Subcutaneous abdominal adipose tissue (tissue), 5 donors: ENCODE measurements around the gene ACVR1.

Source experiments
- H3K27ac ChIP-seq: one replicate; pipeline ENCODE4 v1.7.0; 2013; ENCODE audit warnings: low read depth, mild to moderate bottlenecking, inconsistent platforms, low read length, moderate library complexity
- H3K27me3 ChIP-seq, 5 donors: one replicate each; pipeline ENCODE4 v1.7.0; 2013; ENCODE audit warnings: low read length in 5 of 5, inconsistent platforms in 1 of 5; ENCODE audit not compliant: control insufficient read depth in 5 of 5, insufficient read depth in 4 of 5
- H3K36me3 ChIP-seq, 5 donors: one replicate each; pipeline ENCODE4 v1.7.0; 2013; ENCODE audit warnings: low read length in 5 of 5; ENCODE audit not compliant: control insufficient read depth in 5 of 5, insufficient read depth in 5 of 5
- H3K4me1 ChIP-seq, 5 donors: one replicate each; pipeline ENCODE4 v1.7.0; 2013; ENCODE audit warnings: low read length in 5 of 5, mild to moderate bottlenecking in 3 of 5, moderate library complexity in 1 of 5; ENCODE audit not compliant: control insufficient read depth in 5 of 5, insufficient read depth in 5 of 5
- H3K4me3 ChIP-seq, 5 donors: one replicate each; pipeline ENCODE4 v1.7.0; 2013; ENCODE audit warnings: low read length in 5 of 5, low read depth in 1 of 5
- H3K9ac ChIP-seq, 5 donors: one replicate each; pipeline ENCODE4 v1.7.0; 2013; ENCODE audit warnings: low read length in 5 of 5, mild to moderate bottlenecking in 4 of 5, moderate library complexity in 3 of 5
- H3K9me3 ChIP-seq, 5 donors: one replicate each; pipeline ENCODE4 v1.7.0; 2013; ENCODE audit warnings: low read length in 5 of 5; ENCODE audit not compliant: control insufficient read depth in 5 of 5
- donor health status: healthy.
- donor health status: healthy.
- donor health status: healthy.
- donor health status: healthy.
- donor health status: healthy.

Gene ACVR1

GRCh38 chr2:157905092-157905491 is 29.0 kb upstream of the ACVR1 start:
- no peak overlapping the region for H3K27ac ChIP-seq
- H3K4me1 ChIP-seq: peaks cover 0 to 15% (median 6%) of the 10 kb centered on the region in 5 donors
- no peak overlapping the region for H3K4me3 ChIP-seq
- no peaks in the 10 kb centered on the region for H3K36me3 ChIP-seq
- no peaks in the 10 kb centered on the region for H3K9me3 ChIP-seq
- no peak overlapping the region for H3K9ac ChIP-seq
- H3K27me3 ChIP-seq: no peaks in the 10 kb centered on the region

- peak overlapping the region in 1 of 5 donors; percentile 41 for H3K4me3 ChIP-seq
- H3K9ac ChIP-seq: no peak overlapping the region
- peaks cover 0 to 15% (median 6%) of the 10 kb centered on the region in 5 donors for H3K4me1 ChIP-seq
- H3K27ac ChIP-seq: peak overlapping the region; percentile 42
- H3K9me3 ChIP-seq: no peaks in the 10 kb centered on the region
- no peaks in the 10 kb centered on the region for H3K36me3 ChIP-seq
- H3K27me3 ChIP-seq: no peaks in the 10 kb centered on the region
Observed at GRCh38 chr2:157903626-157904025, 27.5 kb upstream of the ACVR1 start.

- no peak overlapping the region for H3K9ac ChIP-seq
- H3K27me3 ChIP-seq: no peaks in the 10 kb centered on the region
- peaks cover 0 to 17% (median 6%) of the 10 kb centered on the region in 5 donors for H3K4me1 ChIP-seq
- H3K9me3 ChIP-seq: no peaks in the 10 kb centered on the region
- peak overlapping the region; percentile 42 for H3K27ac ChIP-seq
- H3K4me3 ChIP-seq: peak overlapping the region in 1 of 5 donors; percentile 41
- H3K36me3 ChIP-seq: no peaks in the 10 kb centered on the region
Observed at GRCh38 chr2:157903151-157903550, 27.0 kb upstream of the ACVR1 start.

GRCh38 chr2:157902692-157903091 is 26.6 kb upstream of the ACVR1 start:
- Histone ChIP-seq H3K27me3 (no peaks in the 10 kb centered on the region), H3K9me3 (no peaks in the 10 kb centered on the region), H3K36me3 (no peaks in the 10 kb centered on the region), H3K9ac (no peak overlapping the region), H3K4me3 (no peak overlapping the region), H3K27ac (peak overlapping the region; percentile 42), H3K4me1 (peaks cover 0 to 17% (median 6%) of the 10 kb centered on the region in 5 donors)

GRCh38 chr2:157901325-157901724 is 25.2 kb upstream of the ACVR1 start:
- H3K9ac ChIP-seq: no peak overlapping the region
- peaks cover 0 to 17% (median 6%) of the 10 kb centered on the region in 5 donors for H3K4me1 ChIP-seq
- no peak overlapping the region for H3K4me3 ChIP-seq
- H3K36me3 ChIP-seq: no peaks in the 10 kb centered on the region
- no peaks in the 10 kb centered on the region for H3K27me3 ChIP-seq
- no peaks in the 10 kb centered on the region for H3K9me3 ChIP-seq
- no peak overlapping the region for H3K27ac ChIP-seq

GRCh38 chr2:157900684-157901083 is 24.6 kb upstream of the ACVR1 start:
- no peak overlapping the region for H3K9ac ChIP-seq
- no peaks in the 10 kb centered on the region for H3K27me3 ChIP-seq
- no peak overlapping the region for H3K27ac ChIP-seq
- no peaks in the 10 kb centered on the region for H3K36me3 ChIP-seq
- no peak overlapping the region for H3K4me3 ChIP-seq
- peaks cover 0 to 17% (median 6%) of the 10 kb centered on the region in 5 donors for H3K4me1 ChIP-seq
- H3K9me3 ChIP-seq: no peaks in the 10 kb centered on the region

GRCh38 chr2:157900203-157900602 is 24.1 kb upstream of the ACVR1 start:
- Histone ChIP-seq H3K4me1 (peaks cover 0 to 17% (median 6%) of the 10 kb centered on the region in 5 donors), H3K9me3 (no peaks in the 10 kb centered on the region), H3K4me3 (no peak overlapping the region), H3K27ac (no peak overlapping the region), H3K27me3 (no peaks in the 10 kb centered on the region), H3K9ac (no peak overlapping the region), H3K36me3 (no peaks in the 10 kb centered on the region)

GRCh38 chr2:157899125-157899839 is 23.2 kb upstream of the ACVR1 start:
- Histone ChIP-seq H3K4me1 (peaks cover 0 to 20% (median 6%) of the 10 kb centered on the region in 5 donors), H3K27me3 (no peaks in the 10 kb centered on the region), H3K9ac (no peak overlapping the region), H3K9me3 (no peaks in the 10 kb centered on the region), H3K27ac (no peak overlapping the region), H3K36me3 (no peaks in the 10 kb centered on the region), H3K4me3 (no peak overlapping the region)

- no peaks in the 10 kb centered on the region for H3K36me3 ChIP-seq
- no peaks in the 10 kb centered on the region for H3K9me3 ChIP-seq
- H3K27ac ChIP-seq: no peak overlapping the region
- H3K4me3 ChIP-seq: no peak overlapping the region
- peaks cover 0 to 15% (median 5%) of the 10 kb centered on the region in 5 donors for H3K4me1 ChIP-seq
- no peak overlapping the region for H3K9ac ChIP-seq
- H3K27me3 ChIP-seq: no peaks in the 10 kb centered on the region
Observed at GRCh38 chr2:157898591-157898996, 22.5 kb upstream of the ACVR1 start.

- H3K36me3 ChIP-seq: no peaks in the 10 kb centered on the region
- H3K9ac ChIP-seq: no peak overlapping the region
- peaks cover 0 to 4% (median 0%) of the 10 kb centered on the region in 5 donors for H3K4me1 ChIP-seq
- H3K27ac ChIP-seq: no peak overlapping the region
- no peaks in the 10 kb centered on the region for H3K9me3 ChIP-seq
- no peak overlapping the region for H3K4me3 ChIP-seq
- no peaks in the 10 kb centered on the region for H3K27me3 ChIP-seq
Observed at GRCh38 chr2:157897106-157897971, 21.2 kb upstream of the ACVR1 start.
